Keratinocyte (primary cell): ENCODE results near the gene LYRM2. TPM values are rescaled to one million over a fixed set of nuclear protein-coding genes. Genes with fewer than 3 reads are reported as not detected.

Source experiments
- DNase-seq: peaks from one replicate; pipeline ENCODE4 v3.0.0-alpha.2; 2011; ENCODE audit warnings: low read depth, missing footprints, low spot score
- FAIRE-seq: peaks from 2 replicates; lab custom pipeline; 2011; peaks lifted over from hg19 to GRCh38; lab: Jason Lieb, UNC
- H2AFZ ChIP-seq: 2 replicates; pipeline ENCODE4 v1.6.0; 2012; ENCODE audit warnings: low read length, control low read depth, inconsistent platforms; ENCODE audit not compliant: control insufficient read depth
- H3K27ac ChIP-seq: 2 replicates; pipeline ENCODE4 v1.5.1; 2011; ENCODE audit warnings: low read length; ENCODE audit not compliant: control insufficient read depth, insufficient read depth
- H3K27me3 ChIP-seq: 3 replicates; pipeline ENCODE4 v1.6.0; 2011; ENCODE audit warnings: low read length; ENCODE audit not compliant: control insufficient read depth, insufficient read depth; ENCODE audit errors: extremely low read depth
- H3K36me3 ChIP-seq, 2 experiments: 2 replicates in 1 of 2; 3 replicates in 1 of 2; pipeline ENCODE4 v1.5.1; 2011; ENCODE audit warnings: low read length in 2 of 2, mild to moderate bottlenecking in 1 of 2; ENCODE audit not compliant: control insufficient read depth in 2 of 2, insufficient read depth in 2 of 2; ENCODE audit errors: extremely low read depth in 1 of 2
- H3K4me1 ChIP-seq: 3 replicates; pipeline ENCODE4 v1.5.1; 2011; ENCODE audit warnings: low read length; ENCODE audit not compliant: control insufficient read depth, insufficient read depth; ENCODE audit errors: extremely low read depth
- H3K4me2 ChIP-seq: 3 replicates; pipeline ENCODE4 v1.6.0; 2011; ENCODE audit warnings: low read depth, low read length; ENCODE audit not compliant: control insufficient read depth, insufficient read depth; ENCODE audit errors: extremely low read depth
- H3K4me3 ChIP-seq, 3 experiments: fragments of 200-600 bp in 1 of 3; sonication (generic) in 1 of 3; 2 replicates in 2 of 3; 3 replicates in 1 of 3; pipeline ENCODE4 v1.5.1; 2011 to 2016; ENCODE audit warnings: low read length in 3 of 3, mild to moderate bottlenecking in 3 of 3, control low read depth in 2 of 3, inconsistent platforms in 1 of 3, low read depth in 1 of 3, mixed read lengths in 1 of 3, mixed run types in 1 of 3, moderate library complexity in 1 of 3; ENCODE audit not compliant: control insufficient read depth in 2 of 3, insufficient read depth in 2 of 3; ENCODE audit errors: extremely low read depth in 1 of 3
- H3K79me2 ChIP-seq: 2 replicates; pipeline ENCODE4 v1.6.0; 2012; ENCODE audit warnings: low read length; ENCODE audit not compliant: control insufficient read depth, insufficient read depth
- H3K9ac ChIP-seq: 3 replicates; pipeline ENCODE4 v1.6.0; 2011; ENCODE audit warnings: low read length; ENCODE audit not compliant: control insufficient read depth, insufficient read depth; ENCODE audit errors: extremely low read depth
- H3K9me1 ChIP-seq: 3 replicates; pipeline ENCODE4 v1.6.0; 2011; ENCODE audit warnings: low read length; ENCODE audit not compliant: control insufficient read depth, insufficient read depth; ENCODE audit errors: extremely low read depth
- H3K9me3 ChIP-seq: 2 replicates; pipeline ENCODE4 v1.5.1; 2012; ENCODE audit warnings: low read depth, low read length; ENCODE audit not compliant: control insufficient read depth
- H4K20me1 ChIP-seq: 3 replicates; pipeline ENCODE4 v1.6.0; 2011; ENCODE audit warnings: low read length; ENCODE audit not compliant: control insufficient read depth, insufficient read depth; ENCODE audit errors: extremely low read depth
- CTCF ChIP-seq, 3 experiments: IDR thresholded peaks in 1 of 3; conservative IDR thresholded peaks in 1 of 3; optimal IDR thresholded peaks in 1 of 3; 2 replicates in 2 of 3; 3 replicates in 1 of 3; pipeline versions ENCODE3 to v1.5.1; 2011; ENCODE audit warnings: low read length in 3 of 3, mild to moderate bottlenecking in 3 of 3, moderate library complexity in 2 of 3, control low read depth in 1 of 3, inconsistent platforms in 1 of 3; ENCODE audit not compliant: insufficient read depth in 2 of 3; ENCODE audit errors: extremely low read depth in 1 of 3
- EZH2 ChIP-seq: IDR thresholded peaks from one replicate; pipeline ENCODE4 v1.6.1; 2012; ENCODE audit warnings: inconsistent platforms, mild to moderate bottlenecking, low read length, moderate library complexity
- dilution Hi-C: fragments of 300-500 bp; cut with MboI; formaldehyde crosslinking; loops from one replicate; pipeline ENCODE4 v1.7.0; 2020; ENCODE audit warnings: low sequenced_read_pairs; ENCODE audit not compliant: extremely low pct_ligation_motif_present
- polyA plus RNA-seq, 5 experiments: library from polyadenylated mRNA; depleted of rRNA in 3 of 5; stranded (reverse) in 3 of 5; stranded (forward) in 1 of 5; unstranded in 1 of 5; fragments of >200 nt; gene quantifications; 1 replicate in 1 of 5; 2 replicates in 3 of 5; 3 replicates in 1 of 5; pipeline versions ENCODE4 v1.2.1 to v1.2.3, GENCODE V29; 2011 to 2012; ENCODE audit warnings: missing spikeins in 2 of 5, low read depth in 1 of 5, low replicate concordance in 1 of 5

Gene LYRM2
- polyA plus RNA-seq, 1 donor (not counting 4 experiments of a cell fraction or from before 2014, with no cell fraction given) = 43.0 TPM

GRCh38 chr6:89522778-89523177 lies 115.8 kb downstream of the LYRM2 start:
- H3K27me3 ChIP-seq = no peaks in the 10 kb centered on the region
- no peak overlapping the region for H3K27ac ChIP-seq
- no peak overlapping the region for H2AFZ ChIP-seq
- no peaks in the 10 kb centered on the region for H3K36me3 ChIP-seq
- no peaks in the 10 kb centered on the region for H3K9me3 ChIP-seq
- H3K9me1 ChIP-seq = no peaks in the 10 kb centered on the region
- TF ChIP-seq EZH2 (no peak), CTCF (optimal IDR thresholded peaks at IDR 0.05 in 1 of 3, IDR thresholded peaks at IDR 0.05 in 1 of 3, conservative IDR thresholded peaks at IDR 0.05 in 1 of 3; ENCODE audit: extremely low read depth in 1 of 3, insufficient read depth in 2 of 3, low read length in 3 of 3) (no peak)
- H3K4me2 ChIP-seq = no peak overlapping the region
- H3K79me2 ChIP-seq = no peaks in the 10 kb centered on the region
- dilution Hi-C loops = no loop called here
- H3K9ac ChIP-seq = no peak overlapping the region
- no peaks in the 10 kb centered on the region for H3K4me1 ChIP-seq
- FAIRE-seq = no peak
- H3K4me3 ChIP-seq = no peak overlapping the region
- H4K20me1 ChIP-seq = no peaks in the 10 kb centered on the region
- DNase-seq = no peak

DNA sequence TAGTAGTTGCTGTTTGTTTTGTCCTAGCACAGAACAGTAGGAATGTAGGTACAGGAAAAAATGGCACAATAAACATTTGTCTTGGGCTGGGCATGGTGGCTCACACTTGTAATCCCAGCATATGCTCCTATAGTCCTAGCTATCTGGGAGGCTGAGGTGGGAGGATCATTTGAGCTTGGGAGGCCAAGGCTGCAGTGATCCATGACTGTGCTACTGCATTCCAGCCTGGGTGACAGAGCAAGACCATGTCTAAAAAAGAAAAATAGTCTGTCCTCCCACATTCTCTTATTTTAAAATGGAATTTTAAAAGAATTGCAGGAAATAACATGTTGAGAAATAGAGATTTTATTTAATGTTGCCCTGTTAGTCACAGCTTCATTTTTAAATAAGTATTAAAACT lies 117.8 kb downstream of the LYRM2 start:
- H3K9me3 ChIP-seq = no peaks in the 10 kb centered on the region
- dilution Hi-C loops = no loop called here
- H3K79me2 ChIP-seq = no peaks in the 10 kb centered on the region
- TF ChIP-seq CTCF (optimal IDR thresholded peaks at IDR 0.05 in 1 of 3, IDR thresholded peaks at IDR 0.05 in 1 of 3, conservative IDR thresholded peaks at IDR 0.05 in 1 of 3; ENCODE audit: extremely low read depth in 1 of 3, insufficient read depth in 2 of 3, low read length in 3 of 3) (no peak), EZH2 (no peak)
- no peak overlapping the region for H3K9ac ChIP-seq
- no peaks in the 10 kb centered on the region for H3K4me1 ChIP-seq
- no peak overlapping the region for H3K27ac ChIP-seq
- H3K9me1 ChIP-seq = no peaks in the 10 kb centered on the region
- no peak overlapping the region for H3K4me2 ChIP-seq
- H4K20me1 ChIP-seq = no peaks in the 10 kb centered on the region
- no peak overlapping the region for H3K4me3 ChIP-seq
- no peaks in the 10 kb centered on the region for H3K36me3 ChIP-seq
- FAIRE-seq = no peak
- H2AFZ ChIP-seq = no peak overlapping the region
- DNase-seq = no peak
- H3K27me3 ChIP-seq = no peaks in the 10 kb centered on the region
